HG02840 (cell line): Measurements from ENCODE around the gene SLC38A9.
A peak's percentile ranks its signal among the peaks of the same experiment; 100 is the strongest.
"Not testable (repeated sequence)": the region's sequence is repeated elsewhere in the genome, so short reads cannot be mapped to it uniquely, and the experiment has no call there.

Experiments used
- ATAC-seq: cut with Tn5 transposase; IDR thresholded peaks from one replicate; pipeline ENCODE4 v1.9.1; 2021; ENCODE audit warnings: mild to moderate bottlenecking, moderate library complexity, moderate number of reproducible peaks; ENCODE audit not compliant: unreplicated experiment, low FRiP score

SLC38A9 gene, protein sequence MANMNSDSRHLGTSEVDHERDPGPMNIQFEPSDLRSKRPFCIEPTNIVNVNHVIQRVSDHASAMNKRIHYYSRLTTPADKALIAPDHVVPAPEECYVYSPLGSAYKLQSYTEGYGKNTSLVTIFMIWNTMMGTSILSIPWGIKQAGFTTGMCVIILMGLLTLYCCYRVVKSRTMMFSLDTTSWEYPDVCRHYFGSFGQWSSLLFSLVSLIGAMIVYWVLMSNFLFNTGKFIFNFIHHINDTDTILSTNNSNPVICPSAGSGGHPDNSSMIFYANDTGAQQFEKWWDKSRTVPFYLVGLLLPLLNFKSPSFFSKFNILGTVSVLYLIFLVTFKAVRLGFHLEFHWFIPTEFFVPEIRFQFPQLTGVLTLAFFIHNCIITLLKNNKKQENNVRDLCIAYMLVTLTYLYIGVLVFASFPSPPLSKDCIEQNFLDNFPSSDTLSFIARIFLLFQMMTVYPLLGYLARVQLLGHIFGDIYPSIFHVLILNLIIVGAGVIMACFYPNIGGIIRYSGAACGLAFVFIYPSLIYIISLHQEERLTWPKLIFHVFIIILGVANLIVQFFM

DNA sequence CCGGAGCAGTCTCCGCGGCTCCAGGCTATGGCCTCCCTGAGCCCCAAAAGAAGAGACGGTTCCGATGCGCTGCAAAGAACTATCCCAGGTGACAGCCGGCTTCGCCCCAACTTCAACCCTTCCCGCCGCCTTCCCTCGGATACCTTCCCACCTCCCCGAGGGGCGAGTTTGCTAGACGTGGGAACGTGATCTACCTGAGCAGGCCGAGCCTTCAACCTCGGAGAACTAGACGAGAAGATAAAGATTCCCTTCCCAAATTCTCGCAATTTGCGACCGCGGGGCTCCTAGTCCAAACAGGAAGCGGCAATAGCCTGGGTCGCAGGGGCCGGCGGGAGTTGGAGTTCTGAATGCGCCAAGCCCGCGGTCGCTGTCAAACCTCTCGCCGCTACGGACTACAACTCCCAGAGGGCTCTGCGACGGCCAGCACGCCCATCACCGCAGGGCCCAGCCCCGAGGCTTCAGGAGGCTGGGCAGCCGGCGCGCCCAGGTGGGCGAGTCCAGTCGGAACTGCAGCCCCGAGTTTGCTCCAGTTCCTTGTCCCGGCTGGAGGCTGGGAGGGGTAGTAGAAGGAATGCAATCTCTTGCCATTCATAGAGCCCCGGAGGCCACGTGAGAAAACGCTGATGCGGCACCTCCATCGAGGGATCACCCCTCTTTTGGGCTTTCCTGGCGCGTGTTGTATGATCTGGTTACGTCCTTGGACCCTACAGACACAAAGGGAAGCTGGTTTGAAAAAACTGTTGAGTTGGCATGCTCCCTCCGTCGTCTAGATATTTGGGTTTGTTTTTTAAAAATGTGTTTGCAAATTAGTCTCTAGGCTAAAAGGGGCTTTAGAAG is at the start of gene SLC38A9:
Gene SLC38A9, minus strand, starts transcription at position 302 of the 837 bp plus-strand sequence. CDS start 14,366 bp downstream, outside the sequence.
- ATAC-seq = peak; percentile 99

DNA sequence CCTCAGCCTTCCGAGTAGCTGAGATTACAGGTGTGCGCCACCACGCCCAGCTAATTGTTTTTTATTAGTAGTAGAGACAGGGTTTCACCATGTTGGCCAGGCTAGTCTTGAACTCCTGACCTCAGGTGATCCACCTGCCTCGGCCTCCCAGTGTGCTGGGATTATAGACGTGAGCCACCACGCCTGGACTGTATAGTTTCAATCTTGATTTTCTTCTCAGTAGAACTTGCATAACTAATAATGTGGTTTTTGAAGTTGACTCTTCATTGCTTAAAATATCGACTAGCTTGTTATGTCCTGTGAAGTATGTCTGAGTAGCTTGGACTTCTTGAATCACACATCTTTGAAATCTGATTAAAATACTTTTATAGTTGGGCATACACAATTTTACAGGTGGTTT is 49.6 kb upstream of the SLC38A9 start:
- not testable (repeated sequence) for ATAC-seq

DNA sequence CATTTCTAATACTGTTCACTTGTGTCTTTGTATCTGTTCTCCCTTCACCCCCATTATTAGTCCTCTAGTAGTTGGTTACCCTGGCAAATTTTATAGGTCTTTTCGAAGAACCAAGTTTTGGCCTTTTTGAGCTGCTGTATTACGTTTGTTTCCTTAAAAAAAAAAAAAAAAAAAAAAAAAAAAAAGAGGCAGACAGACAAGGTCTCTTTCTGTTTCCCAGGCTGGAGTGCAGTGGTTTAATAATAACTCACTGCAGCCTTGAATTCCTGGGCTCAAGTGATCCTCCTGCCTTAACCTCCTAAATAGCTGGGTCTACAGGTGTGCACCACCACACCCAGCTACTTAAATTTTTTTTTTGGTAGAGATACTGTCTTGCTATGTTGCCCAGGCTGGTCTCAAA is 46.6 kb upstream of the SLC38A9 start:
- no peak for ATAC-seq

DNA sequence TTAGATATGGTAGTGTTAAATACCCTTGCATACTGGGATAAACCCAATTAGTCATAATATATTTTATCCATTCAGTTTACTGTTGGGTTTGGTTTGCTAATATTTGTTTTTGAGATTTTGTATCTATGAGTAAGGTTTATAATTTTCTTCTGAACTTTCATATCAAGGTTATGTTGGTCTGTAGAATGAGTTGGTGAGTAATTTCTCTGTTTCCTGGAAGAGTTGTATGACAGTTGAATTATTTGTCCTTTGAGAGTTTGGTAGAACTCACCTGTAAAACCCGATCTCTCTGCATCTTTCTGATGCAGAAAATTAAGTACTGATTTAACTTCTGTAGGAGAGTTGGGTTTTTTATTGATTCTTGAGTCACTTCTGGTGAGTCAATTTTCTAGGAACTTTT is 46.1 kb upstream of the SLC38A9 start:
- no peak for ATAC-seq

DNA sequence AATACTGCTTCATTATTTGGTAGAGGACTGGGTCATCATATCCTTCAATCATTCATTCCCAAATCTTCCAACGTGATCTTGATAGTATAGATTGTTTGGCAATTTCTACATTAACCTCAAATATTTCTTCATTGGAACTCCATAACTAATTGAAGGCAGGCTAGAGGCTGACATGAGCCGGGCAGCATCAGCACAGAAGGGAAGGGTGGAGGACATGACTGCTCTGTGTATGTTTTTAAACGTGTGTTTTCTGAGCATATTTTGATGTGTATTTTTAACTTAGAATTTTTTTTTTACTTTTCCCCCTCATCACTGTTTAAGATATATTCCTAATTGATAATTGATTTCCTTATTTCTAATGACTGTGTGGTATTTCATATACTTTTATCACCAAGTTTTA is 38.4 kb upstream of the SLC38A9 start:
- no peak for ATAC-seq

DNA sequence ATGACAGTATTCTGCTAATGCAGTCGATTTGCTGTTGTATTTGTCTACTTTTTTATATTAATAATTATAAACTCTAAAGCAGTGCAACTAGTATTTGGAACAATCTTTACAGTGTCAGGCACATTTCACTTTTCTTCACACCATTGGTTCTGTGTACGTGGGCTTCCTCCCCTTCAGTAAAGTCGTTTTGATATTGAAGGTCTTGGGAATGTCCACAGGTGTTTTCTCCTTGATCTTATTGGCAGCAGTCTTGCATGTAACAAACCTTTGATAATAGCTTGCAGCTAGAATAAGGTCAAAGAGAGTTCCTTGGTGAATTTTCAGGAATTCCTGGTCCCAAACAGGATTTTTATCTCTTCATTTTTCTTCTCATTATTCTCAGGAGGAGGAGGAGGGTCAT is 37.9 kb upstream of the SLC38A9 start:
- ATAC-seq = no peak

DNA sequence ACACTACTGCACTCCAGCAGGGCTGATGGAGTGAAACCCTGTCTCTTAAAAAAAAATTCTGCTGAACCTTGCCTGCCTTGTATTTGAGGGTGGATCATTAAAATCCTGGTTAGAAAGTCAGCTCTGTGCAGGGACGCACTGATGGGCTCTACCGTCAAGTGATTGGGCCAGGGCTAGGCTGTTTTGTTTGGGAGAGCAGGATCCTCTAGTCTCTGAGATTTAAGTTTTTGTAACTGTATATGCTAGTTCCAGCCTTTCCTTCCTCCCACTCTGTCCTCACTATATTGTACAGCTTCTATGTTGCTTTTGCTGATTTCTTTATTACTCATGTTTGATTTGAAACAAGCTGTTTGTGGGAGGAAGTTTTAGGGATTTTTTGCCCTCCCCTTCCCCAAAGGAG is 37.3 kb upstream of the SLC38A9 start:
- ATAC-seq = no peak

DNA sequence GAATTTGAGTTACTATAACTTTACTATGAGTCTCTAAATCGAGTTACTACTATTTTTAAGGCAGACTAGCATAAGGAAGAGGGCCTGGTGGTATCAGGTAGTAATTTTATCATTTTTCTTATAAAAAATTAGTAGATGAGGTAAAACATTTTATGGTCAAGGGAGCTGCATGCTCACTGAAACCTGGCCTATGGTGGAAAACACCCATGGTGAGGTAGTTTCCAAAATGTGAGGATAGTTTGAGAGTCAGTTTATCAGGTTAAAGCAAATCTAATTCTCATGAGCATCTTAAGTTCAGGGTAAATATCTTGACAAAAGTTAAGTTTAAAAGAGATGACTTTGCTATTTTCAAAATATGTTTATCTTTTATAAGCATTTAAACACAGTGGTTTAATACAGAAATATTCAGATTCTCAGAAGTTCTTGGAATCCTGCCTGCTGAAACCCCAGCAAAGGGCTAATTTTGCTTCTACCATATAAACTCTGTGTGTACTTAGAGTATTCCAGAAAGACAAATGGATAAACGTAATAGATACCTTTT is 35.7 kb upstream of the SLC38A9 start:
- ATAC-seq = no peak

DNA sequence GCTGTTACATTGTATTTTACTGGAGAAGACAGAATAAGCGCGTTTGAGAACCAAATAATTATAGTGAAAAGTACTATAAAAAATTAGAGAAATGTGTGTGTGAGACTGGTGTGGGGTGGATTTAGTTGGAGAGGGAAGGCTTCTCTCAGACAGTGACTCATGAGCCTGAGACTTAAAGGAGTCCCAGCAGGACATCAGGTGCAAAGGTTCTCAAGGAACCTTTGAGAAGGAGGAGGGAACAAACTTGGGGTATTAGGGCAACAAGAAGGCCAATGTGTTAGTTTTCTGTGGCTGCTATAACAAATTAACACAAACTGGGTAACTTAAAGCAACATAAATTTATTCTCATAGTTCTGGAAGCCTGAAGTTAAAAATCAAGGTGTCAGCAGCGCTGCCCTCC is 30.7 kb upstream of the SLC38A9 start:
- ATAC-seq = no peak

DNA sequence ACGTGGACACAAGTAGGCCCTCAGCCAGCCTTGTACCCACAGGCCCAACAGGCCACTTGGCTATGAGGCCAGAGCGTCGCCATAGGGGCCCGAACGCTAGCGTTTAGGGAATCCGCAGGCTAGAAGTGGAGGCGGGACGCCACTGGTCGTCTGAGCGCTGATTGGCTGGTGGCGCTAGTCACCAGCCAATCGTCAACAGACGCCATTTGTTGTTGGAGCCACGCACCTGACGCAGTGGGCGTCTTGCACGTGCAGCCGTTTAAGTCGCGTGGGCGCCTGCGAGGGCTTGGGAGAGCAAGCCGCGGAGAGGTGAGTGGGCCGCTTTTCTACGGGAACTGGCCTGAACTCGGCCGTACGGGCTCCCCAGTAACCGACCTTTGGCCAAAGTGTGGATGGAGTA is 25.7 kb upstream of the SLC38A9 start, which contains the start of gene DDX4:
Gene DDX4, plus strand, starts transcription at position 269 of the 400 bp plus-strand sequence. CDS start 903 bp downstream, outside the sequence.
- no peak for ATAC-seq

DNA sequence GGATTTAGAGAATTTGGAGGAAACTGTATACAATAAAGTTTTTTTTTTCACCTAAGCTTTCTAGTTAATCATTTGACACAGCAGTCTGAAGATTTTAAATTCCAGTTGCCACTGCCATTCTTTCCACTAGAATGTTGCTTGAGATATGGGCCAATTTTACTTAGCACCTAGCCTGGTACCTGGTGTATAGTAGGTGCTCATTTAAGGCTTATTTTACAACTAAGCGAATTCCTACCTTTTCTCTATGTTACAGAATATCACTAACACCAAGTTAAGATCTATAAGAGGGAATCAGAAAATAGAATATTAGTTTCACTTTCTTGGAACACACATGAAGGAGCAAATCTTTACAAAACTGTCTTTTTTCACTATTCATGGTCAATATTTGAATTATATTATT is 22.5 kb upstream of the SLC38A9 start:
- no peak for ATAC-seq

DNA sequence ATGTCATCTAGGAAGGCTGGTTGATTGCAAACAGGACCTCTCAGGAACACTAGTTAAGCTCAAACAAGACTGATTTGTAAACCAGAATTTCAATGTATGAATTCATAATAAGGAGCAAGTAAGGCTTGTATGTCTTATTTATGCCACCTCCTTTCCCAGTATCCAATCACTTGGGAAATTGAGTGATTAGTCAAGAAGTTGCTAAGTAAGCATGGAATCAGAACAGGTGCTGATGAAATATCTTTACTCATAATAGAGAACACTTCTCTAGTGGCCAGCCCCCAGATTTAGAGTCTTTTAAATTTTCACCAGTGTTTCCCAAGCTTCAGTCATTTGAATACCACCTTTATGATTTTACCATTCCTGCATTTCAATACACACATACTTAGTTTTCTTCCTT is 20.5 kb upstream of the SLC38A9 start:
- no peak for ATAC-seq

DNA sequence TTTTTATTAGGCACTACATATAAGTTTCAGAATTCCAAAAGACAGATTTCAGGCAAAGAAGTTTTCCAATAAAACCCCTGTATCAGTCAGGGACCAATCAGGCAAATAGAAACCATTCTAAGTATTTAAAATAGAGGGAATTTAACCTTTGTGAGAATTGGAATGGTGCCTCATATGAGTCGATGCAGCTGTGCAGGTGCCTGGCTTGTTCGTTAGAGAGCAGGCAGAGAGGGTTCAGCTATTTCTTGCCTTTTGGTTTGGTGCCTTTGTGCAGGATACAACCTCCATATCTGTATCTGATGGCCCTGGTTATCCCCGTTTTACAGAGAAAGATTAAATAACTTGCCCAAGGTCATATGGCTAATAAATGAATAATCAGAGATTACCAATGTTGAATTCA is 19.7 kb upstream of the SLC38A9 start:
- ATAC-seq = no peak

DNA sequence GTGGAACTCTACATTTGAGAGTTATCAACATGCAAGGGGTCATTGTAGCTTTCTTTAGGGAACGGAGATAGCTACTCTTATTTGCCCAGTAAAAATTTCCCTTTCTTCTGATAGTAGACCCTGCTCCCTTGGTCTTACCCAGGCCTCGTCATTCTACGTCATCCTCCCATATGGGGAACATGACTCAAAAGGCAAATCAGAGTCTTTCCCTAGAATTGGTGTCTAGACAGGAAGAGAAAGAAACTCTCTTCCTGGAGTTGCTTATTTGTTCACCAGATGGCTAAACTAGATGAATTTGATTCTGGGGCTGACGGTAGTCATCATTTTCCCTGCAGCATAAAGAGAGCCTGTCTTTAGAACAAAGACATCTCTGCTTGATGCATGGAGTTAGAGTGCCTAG is 12.2 kb upstream of the SLC38A9 start:
- ATAC-seq = no peak

DNA sequence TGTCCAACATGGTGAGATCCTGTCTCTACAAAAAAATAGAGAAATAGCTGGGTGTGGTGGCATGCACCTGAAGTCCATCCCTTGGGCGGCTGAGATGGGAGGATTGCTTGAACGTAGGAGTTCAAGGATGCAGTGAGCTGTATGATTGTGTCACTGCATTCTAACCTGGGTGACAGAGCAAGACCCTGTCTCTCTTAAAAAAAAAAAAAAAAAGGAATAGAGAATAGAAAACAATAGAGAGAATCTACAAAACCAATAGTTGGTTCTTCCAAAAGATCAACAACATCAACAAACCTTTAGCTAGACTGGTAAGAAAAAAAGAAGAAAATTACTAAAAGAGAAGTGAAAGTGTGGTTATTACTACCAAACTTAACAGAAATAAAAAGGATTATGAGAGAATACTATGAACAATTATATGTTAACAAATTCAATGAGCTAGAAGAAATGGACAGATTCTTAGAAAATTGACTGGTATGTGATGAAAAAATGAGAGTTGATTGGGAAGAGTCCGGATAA is 8.1 kb upstream of the SLC38A9 start:
- ATAC-seq = no peak

DNA sequence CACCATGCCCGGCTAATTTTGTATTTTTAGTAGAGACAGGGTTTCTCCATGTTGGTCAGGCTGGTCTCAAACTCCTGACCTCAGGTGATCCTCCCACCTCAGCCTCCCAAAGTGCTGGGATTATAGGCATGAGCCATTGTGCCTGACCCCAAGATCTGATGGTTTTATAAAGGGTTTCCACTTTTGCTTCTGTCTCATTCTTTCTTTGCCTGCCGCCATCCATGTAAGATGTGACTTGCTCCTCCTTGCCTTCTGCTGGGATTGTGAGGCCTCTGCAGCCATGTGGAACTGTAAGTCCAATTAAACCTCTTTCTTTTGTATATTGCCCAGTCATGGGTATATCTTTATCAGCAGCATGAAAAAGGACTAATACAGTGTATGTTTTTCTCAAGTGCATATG is 6.9 kb upstream of the SLC38A9 start:
- not testable (repeated sequence) for ATAC-seq

DNA sequence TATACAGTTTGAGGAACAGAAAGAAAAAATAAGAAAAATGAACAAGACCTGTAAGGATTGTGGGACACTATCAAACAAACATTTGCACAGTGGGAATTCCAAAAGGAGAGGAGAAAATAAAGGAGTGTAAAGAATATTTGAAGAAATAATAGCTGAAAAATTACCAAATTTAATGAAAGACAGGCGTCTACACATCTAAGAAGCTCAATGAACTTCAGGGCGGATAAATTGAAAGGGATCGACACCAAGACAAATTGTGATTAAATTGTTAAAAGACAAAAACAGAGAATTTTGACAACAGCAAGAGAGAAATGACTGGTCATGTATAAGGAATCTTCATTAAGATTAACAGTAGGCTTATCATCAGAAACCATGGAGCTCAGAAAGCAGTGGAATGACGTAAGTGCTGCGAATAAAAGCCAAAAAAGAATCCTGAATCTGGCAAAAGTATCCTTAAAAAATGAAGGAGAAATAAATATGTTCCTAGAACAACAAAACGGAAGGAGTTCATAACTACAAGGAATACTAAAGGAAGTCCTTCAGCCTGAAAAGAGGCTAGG is 3.5 kb upstream of the SLC38A9 start:
- no peak for ATAC-seq

DNA sequence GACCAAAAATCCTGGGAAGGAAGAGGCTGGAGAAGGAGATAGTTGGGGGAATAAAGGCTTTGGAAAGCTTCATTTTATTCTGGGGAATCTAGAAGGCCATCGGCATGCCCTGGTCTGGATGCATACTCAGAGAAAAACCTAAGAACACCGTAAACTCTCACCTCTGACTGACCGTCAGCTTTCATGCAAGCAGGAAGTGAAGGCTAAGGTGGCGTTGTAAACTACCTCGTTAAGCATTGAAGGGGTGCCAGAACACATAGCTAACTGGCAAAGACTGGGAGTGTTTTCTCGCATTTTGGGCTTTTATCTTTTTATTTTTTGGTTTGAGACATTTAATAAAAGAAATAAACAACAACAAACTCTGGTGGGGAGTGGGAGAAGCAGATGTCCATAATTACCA is 2.6 kb upstream of the SLC38A9 start:
- no peak for ATAC-seq

DNA sequence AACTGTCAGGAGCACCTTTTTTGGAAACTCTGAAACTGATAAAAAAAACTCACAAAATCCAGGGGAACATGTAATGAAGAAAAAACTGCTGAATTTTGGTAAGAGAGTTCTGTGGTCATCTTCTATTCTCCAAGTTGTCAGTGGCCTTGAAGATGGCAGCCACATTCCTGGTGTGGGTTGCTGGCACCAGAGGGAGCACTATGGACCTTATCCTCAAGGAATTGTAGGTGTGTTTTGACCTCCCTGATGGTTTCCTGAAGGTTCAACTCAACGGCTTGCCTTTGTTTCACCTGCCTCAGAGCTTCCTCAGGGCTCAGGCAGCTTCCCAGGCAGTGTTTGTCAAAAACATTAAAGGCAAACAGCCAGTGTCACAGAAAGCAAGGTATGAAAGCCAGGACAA is 2.2 kb upstream of the SLC38A9 start:
- ATAC-seq = no peak

DNA sequence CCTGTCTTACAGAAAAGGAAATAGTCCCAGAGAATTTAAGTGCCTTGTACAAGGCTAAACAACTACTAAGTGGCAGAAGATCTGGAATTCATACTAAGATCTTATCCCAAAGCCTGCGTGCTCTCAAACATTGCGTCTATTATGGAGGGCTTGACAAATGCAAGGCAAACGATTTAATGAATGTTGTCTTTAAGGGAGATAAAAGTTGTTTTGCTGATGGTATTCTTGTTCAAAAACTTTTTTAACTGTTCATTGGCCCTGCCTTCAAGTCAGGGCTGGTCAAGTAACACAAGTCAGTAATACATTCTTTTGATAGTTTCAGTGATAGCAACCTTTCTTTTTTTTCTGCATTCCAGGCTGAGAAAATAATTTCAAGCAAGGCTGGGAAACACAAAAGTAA is 1.7 kb upstream of the SLC38A9 start:
- ATAC-seq = no peak
